ENCODE data around the gene STK26.

GRCh38 chrX:132085786-132086185, 62.7 kb downstream of the STK26 start:
- TF ChIP-seq CTCF (IDR thresholded peaks at IDR 0.05) (no peak), POLR2A (IDR thresholded peaks at IDR 0.05) (no peak), POLR2AphosphoS5 (IDR thresholded peaks at IDR 0.05) (no peak)
